HUDEP-2 (cell line): ENCODE measurements around the gene RNF213.
"Not testable (repeated sequence)": the region's sequence is repeated elsewhere in the genome, so short reads cannot be mapped to it uniquely, and the experiment has no call there.

Source experiments
- DNase-seq, 76 experiments: peaks; one replicate each; lab custom pipeline; 2025; ENCODE audit not compliant: unreplicated experiment in 76 of 76; lab: John Stamatoyannopoulos, UW

The RNF213 gene

DNA sequence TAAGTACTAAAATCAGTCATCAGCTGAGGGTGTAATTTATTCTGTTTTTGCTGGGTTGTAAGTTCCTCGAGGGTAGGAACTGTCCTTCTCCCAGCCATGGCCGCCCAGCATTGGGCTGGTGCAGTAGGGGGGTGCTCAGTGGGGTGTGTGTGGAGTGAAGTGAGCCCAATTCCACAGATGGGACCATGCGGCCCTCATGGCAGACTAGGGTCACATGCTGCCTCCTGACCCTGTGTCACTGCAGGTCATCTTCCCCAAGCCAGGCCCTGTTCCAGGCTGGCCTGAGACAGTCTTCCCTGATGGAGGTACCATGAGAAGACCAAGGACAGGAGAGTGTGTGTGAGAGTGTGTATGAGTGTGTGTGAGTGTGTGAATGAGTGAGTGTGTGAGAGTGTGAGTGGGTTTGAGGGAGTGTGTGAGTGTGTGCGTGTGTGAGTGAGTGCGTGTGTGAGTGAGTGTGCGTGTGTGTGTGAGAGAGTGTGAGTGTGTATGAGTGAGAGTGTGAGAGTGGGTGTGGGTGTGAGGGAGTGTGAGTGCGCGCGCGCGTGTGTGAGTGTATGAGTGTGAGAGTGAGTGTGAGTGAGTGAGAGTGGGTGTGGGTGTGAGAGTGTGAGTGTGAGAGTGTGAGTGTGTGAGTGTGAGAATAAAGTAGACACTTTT, 36.7 kb upstream of the RNF213 start:
- no peak for DNase-seq

GRCh38 chr17:80224683-80225082, 36.0 kb upstream of the RNF213 start:
- DNase-seq, result no peak

- no peak for DNase-seq
Observed at GRCh38 chr17:80225230-80225629, 35.4 kb upstream of the RNF213 start.

DNA sequence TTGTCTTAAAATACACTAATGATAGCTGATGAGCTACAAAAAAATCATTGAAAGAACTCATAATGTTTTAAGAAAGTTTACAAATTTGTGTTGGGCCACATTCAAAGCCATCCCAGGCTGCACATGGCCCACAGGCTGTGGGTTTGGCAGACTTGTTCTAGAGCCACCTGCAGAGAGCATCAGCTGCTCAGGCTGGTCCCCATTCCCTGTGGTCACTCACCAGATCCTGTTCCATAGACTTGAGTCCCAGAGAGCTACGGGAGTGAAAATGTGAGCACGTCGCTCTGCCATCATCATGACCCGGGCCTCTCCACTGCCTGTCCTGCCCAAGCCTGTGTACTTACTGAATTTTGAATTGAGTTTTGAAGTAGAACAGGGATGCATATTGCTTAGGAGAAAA, 33.5 kb upstream of the RNF213 start:
- no peak for DNase-seq

- no peak for DNase-seq
Observed at GRCh38 chr17:80227666-80228065, 33.0 kb upstream of the RNF213 start.

DNA sequence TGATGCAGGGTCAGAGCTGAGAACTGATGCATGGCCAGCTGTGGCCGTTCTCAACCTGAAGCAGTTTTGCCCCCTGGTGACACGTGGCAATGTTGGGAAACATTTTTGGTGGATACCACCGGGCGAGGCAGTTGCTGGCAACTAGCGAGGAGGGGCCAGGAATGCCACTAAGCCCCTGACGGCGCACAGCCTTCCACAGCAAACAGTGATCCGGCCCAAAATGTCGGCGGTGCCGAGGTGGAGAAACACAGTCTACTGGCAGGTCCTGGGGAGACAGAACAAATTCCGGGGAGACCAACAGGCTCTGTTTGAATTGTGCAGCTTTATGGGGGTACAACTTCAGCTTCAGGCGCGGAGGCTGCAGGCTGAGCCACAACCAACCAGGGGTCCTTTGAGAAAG, 32.2 kb upstream of the RNF213 start:
- DNase-seq, result no peak

DNA sequence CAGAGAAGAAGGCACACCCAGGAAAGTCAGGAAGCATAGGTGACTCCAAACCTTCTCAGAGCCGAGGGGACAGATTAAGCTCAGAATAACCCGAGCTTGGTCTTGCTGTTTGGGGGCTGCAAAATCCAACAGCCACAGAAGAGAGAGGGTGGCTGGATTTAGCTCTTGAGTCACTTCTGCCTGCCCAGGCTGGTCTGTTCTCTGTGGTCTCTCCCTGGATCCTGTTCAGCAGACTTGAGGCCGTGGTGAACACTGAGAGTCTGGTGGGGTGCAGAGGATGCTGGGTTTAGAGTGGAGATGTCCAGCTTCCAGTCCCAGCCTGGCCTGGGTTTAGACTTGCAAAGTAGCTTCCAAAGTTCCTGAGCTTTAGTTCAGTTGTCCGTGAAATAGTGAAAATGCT, 31.6 kb upstream of the RNF213 start:
- no peak for DNase-seq

DNA sequence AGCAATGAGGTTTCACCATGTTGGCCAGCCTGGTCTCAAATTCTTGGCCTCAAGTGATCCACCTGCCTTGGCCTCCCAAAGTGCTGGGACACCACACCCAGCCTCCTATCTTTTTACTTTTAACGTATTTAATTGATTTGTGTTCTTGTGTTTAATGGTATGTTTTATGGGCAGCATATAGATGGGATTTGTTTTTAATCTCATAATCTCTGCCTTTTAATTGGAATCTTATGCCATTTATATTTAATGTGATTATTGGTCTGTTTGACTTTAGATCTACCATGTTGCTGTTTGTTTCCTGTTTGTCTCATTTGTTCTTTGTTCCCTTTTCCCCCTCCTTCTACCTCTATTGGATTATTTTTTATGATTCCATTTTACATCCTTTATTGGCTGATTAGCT, 28.2 kb upstream of the RNF213 start:
- no peak for DNase-seq

DNA sequence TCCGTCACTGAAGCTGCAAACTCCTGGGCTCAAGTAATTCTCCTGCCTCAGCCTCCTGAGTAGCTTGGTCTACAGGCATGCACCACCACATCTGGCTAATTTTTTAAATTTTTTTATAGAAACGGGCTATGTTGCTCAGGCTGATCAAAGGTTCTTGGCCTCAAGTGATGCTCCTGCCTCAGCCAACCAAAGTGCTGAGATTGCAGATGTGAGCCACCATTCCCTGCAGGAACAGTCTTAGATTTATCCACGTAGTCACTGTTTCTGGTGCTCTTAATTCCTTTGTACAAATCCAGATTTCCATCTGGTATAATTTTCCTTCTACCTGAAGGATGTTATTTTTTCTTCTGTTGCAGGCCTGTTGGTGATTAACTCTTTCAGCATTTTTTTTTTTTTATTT, 27.4 kb upstream of the RNF213 start:
- no peak for DNase-seq

GRCh38 chr17:80236911-80237310, 23.7 kb upstream of the RNF213 start:
- DNase-seq, result no peak

GRCh38 chr17:80237386-80237785, 23.3 kb upstream of the RNF213 start:
- no peak for DNase-seq

DNA sequence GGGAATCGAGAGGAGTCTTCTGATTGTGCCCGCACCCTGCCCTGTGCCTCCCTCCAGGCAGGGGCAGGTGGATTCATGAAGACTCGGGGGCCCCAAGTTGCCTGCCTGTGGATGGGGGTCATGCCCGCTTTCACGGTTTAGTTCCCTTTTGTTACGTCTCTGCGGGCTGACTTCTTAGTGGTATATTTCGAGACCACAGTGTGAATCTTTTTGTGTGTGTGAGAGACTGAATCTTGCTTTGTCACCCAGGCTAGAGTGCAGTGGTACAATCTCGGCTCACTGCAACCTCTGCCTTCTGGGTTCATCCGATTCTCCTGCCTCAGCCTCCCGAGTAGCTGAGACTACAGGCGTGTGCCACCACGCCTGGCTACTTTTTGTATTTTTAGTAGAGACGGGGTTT, 18.1 kb upstream of the RNF213 start:
- DNase-seq, result no peak

GRCh38 chr17:80243526-80244433, 16.9 kb upstream of the RNF213 start:
- DNase-seq, result no peak

DNA sequence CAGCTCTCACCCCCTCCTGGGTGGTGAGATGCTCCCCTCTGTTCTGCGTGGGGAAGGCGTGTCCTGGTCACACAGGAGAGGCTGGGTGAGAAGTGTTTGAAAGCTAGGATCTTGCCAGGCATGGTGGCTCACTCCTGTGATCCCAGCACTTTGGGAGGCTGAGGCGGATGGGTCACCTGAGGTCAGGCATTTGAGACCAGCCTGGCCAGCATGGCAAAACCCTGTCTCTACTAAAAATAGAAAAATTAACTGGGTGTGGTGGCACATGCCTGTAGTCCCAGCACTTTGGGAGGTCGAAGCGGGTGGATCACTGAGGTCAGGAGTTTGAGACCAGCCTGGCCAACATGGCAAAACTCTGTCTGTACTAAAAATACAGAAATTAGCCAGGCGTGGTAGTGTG, 16.2 kb upstream of the RNF213 start:
- DNase-seq, result not testable (repeated sequence)

DNA sequence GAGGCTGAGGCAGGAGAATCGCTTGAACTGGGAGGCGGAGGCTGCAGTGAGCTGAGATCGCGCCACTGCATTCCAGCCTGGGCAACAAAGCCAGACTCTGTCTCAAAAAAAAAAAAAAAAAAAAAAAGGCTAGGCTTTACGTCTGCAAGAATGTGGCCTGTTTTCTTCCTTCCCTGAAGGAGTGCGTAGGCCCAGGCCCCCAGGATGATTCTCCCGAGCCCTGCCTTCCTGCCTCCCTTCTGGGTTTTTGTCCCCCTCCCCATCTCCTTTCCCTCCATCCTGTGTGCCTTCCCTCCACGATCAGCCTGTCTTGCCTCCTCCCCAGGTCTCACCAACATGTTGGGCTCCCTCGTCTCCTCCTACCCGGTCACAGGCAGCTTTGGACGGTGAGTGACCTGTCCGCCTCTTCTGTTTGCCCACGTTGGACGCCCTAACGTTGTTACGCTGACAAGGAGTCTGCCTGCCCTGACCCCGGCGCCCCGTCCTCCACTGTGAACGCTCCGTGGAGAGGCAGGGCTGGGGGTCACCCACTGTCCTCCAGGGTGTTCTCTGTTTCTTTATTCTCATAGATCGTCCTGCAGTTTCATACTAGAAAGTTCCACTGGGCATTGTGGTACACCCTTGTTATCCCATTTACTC, 15.7 kb upstream of the RNF213 start:
- DNase-seq, result no peak

- DNase-seq, result no peak
Observed at GRCh38 chr17:80245566-80246265, 14.9 kb upstream of the RNF213 start.

DNA sequence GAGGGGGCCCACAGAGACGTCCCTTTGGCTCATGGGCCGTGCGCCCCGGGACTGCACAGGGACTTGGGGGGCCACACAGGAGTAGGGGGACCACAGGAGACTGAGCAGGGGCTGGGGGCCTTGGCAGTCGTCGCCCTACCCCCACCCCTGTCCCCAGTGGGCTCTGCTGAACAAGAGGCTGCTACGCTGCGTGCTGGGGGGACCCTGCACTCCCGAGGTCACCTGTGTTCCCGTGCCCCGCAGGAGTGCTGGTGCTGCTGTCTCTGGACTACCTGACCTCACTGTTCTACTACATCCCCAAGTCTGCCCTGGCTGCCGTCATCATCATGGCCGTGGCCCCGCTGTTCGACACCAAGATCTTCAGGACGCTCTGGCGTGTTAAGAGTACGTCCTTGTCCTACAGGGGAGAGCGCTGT, 14.4 kb upstream of the RNF213 start:
- DNase-seq, result no peak

DNA sequence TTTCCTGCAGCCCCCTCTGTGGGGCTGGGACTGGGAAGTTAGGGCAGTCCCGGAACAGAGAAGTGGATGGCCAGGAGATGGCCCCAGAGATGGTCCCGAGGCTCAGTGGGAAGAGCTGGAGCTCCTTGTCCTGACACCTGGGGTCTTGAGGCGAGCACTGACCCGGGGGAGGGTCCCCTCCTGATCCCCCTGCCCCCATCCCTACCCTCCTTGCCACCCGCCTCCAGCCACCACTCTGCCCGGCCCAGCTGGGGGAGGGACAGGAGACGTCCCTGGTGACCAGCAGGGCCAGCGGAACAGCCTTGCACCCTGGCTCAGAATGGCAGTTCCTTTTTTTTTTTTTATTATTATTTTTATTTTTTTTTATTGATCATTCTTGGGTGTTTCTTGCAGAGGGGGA, 13.9 kb upstream of the RNF213 start:
- DNase-seq, result no peak

DNA sequence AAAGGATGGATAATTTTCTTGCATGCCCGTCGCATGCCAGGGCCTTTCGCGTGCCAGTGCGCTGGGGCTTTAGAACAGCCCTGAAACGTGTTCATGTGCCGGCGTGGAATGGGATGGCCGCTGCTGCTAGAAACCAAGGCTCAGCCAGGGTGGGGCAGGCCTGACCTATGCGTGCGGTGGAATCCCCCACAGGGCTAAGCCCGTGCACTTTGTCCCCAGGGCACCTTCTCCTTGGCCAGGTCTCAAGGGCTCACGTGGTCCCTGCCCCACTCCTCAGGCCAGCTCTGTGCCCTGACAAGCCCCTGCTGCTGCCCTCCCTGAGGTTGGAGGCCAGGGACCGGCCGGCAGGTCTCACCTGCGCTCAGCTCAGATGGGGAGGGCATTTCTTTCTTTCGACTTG, 13.1 kb upstream of the RNF213 start:
- no peak for DNase-seq

DNA sequence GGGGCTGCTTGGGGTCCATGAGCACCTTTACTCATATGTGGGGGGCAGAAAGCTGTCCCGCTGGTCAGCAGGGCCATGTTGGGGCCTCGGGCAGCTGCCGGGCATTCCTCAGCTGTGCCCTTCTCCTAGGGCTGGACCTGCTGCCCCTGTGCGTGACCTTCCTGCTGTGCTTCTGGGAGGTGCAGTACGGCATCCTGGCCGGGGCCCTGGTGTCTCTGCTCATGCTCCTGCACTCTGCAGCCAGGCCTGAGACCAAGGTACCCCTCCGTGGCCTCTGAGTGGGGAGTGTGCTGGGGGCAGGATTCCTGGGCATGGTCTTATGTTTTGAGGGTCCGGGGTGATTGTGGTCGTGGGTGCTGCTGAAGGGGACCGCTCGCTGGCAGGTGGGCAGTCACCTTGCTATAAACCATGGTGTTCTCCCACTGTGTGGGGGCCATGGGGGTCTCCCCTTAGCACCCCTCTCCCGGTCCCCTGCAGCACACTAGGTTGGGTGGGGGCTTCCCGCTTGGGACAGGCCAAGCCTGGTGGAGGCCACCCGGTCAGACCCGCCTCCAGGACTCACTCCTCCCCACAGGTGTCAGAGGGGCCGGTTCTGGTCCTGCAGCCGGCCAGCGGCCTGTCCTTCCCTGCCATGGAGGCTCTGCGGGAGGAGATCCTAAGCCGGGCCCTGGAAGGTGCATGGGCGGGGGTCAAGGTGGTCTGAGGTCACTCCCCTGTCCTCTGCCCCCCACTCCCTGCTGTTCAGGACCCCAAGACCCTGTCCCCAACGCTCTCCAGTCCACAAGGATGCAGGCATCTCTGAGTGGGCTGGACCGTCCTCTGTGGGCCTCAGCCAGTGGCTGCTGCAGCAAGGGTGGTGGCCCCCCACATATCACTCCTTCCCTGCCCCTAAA, 12.4 kb upstream of the RNF213 start:
- no peak for DNase-seq
